Heart left ventricle (tissue), 16 donors: ENCODE results near the gene EVI5L. TPM values are rescaled to one million over a fixed set of nuclear protein-coding genes. Genes with fewer than 3 reads are reported as not detected.

Experiments
- ATAC-seq, 4 donors: fragments of 200-7000 bp; cut with Tn5 transposase; one replicate each; pipeline ENCODE4 v1.9.1; 2020 to 2022; ENCODE audit warnings: moderate library complexity in 4 of 4, mild to moderate bottlenecking in 3 of 4, moderate number of reproducible peaks in 1 of 4
- DNase-seq, 5 donors: peaks; one replicate each; pipeline ENCODE4 v3.0.0-alpha.2; 2020
- H3K27ac ChIP-seq, 12 donors: fragments of 200-600 bp; sonication (generic) in 4 of 12; one replicate each; pipeline versions ENCODE4 v1.5.0 to v1.8.0; 2016 to 2022; ENCODE audit warnings: mild to moderate bottlenecking in 2 of 12
- H3K27me3 ChIP-seq, 9 donors: fragments of 200-600 bp; sonication (generic) in 2 of 9; one replicate each; pipeline versions ENCODE4 v1.5.1 to v1.8.0; 2016 to 2022; ENCODE audit warnings: mild to moderate bottlenecking in 3 of 9
- H3K36me3 ChIP-seq, 9 donors: fragments of 200-600 bp; sonication (generic) in 2 of 9; one replicate each; pipeline versions ENCODE4 v1.5.0 to v1.8.0; 2018 to 2022; ENCODE audit warnings: mild to moderate bottlenecking in 2 of 9
- H3K4me1 ChIP-seq, 12 donors: fragments of 200-600 bp; sonication (generic) in 4 of 12; one replicate each; pipeline versions ENCODE4 v1.5.0 to v1.8.0; 2016 to 2022; ENCODE audit warnings: mild to moderate bottlenecking in 3 of 12
- H3K4me3 ChIP-seq, 12 donors: fragments of 200-600 bp; sonication (generic) in 4 of 12; one replicate each; pipeline versions ENCODE4 v1.5.0 to v1.8.0; 2017 to 2022; ENCODE audit warnings: mild to moderate bottlenecking in 9 of 12, moderate library complexity in 4 of 12
- H3K9me3 ChIP-seq, 12 donors: fragments of 200-600 bp; sonication (generic) in 4 of 12; one replicate each; pipeline versions ENCODE4 v1.5.0 to v1.8.0; 2016 to 2022; ENCODE audit warnings: mild to moderate bottlenecking in 1 of 12
- POLR2A ChIP-seq, 2 donors: fragments of 450-650 bp; IDR thresholded peaks; one replicate each; pipeline ENCODE4 v1.6.1; 2017; ENCODE audit warnings: antibody characterized with exemption in 2 of 2, mild to moderate bottlenecking in 2 of 2, moderate library complexity in 2 of 2
- WGBS, 4 donors: extraction: QIAGEN DNeasy Blood & Tissue Kit in 2 of 4; methylation state at CpG; one replicate each; pipeline versions ENCODE4 v1.1.5 to v1.1.7; 2013 to 2018; 5-methylcytosine and 5-hydroxymethylcytosine counted together
- intact Hi-C, 10 donors: fragments of 100-400 bp; cut with DNase I; formaldehyde crosslinking; loops; one replicate each; pipeline versions ENCODE4 v1.11.1 to v1.14.2; 2022
- polyA plus RNA-seq, 2 donors: library from polyadenylated mRNA; stranded (reverse); fragments of 200-250 nt; gene quantifications; one replicate each; pipeline ENCODE4 v1.2.3, GENCODE V29; 2013
- total RNA-seq, 9 donors: library from RNA; depleted of rRNA in 2 of 9; stranded (reverse); fragments of >200 nt in 2 of 9; fragmentation: NEBNext Ultra II Directional in 3 of 9; extraction: Animal tissue kit (Norgen Biotek cat#: 25700) in 3 of 9; gene quantifications; one replicate each; pipeline versions ENCODE4 v1.1.0 to v1.2.4, GENCODE V29; 2016 to 2023
- TF ChIP-seq, protein P1 (sequence below), 12 donors: fragments of 200-600 bp; sonication (generic) in 4 of 12; IDR thresholded peaks; one replicate each; pipeline versions ENCODE4 v1.5.0 to v1.8.0; 2018 to 2022; ENCODE audit warnings: antibody characterized with exemption in 12 of 12, mild to moderate bottlenecking in 5 of 12
- donor health status: ischemic (EF 13 %, LVEDD 7.1; RV severe dilation, severe dysfunction).
- donor health status: healthy with polysubstance abuse.
- donor health status: DM: no; HTN: yes; CAD: no.
- donor health status: DM: no; HTN: no; CAD: no.
- donor health status: ischemic (EF 25% LVEDD 6.9; RV normal size, moderate dysfunction).
- donor health status: ischemic (EF 25% LVEDD 5.7; RV mildly dilated, moderate dysfunction).
- donor health status: healthy.
- donor health status: DM: yes; HTN: yes; CAD: no.
- donor health status: ischemic (EF 35%, LVEDD 5.7; RV mildly dilated, moderate dysfunction).
- donor health status: nonischemic (EF 11% LVEDD 7.7; RV severe dilation, severe dysfunction).
- donor health status: DM: yes; HTN: yes; CAD: no.
- donor health status: PGD.
- donor health status: ischemic (EF 29% LVEDD 5.4; RV normal size, mild dysfunction).
- donor health status: nonischemic (EF 23%, LVEDD 6.1; RV moderate dilation, normal function).

The EVI5L gene
- total and polyA plus RNA-seq, 11 donors: 18.2 to 41.9 (median 22.1) TPM

DNA sequence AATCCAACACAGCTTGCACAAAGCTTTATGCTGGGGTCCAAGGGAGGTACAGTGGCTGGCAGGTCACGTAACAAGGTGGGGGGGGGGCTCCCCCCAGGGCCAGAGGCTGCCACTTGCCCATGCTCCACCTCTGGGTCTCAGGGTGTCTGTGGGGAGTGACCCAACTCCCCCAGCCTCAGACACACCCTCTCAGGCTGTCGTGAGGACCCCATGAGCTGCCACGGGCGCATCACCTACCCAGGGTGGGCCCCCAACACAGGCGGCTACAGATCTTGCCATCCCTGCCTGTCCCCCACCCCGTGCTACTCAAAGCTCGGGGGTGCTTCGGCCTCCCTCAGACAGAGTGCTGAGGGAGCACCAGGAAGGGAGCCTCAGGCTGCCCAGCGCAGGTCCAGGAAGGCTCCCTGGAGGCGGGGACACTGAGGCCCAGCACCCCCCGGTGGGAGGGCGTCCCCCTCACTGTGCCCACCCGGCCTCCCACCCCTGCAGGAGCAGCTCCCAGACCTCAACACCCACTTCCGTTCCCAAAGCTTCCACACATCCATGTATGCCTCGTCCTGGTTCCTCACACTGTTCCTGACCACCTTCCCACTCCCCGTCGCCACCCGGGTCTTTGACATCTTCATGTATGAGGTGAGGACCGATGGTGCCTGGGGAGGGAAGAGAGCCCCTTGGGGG lies 21.1 kb downstream of the EVI5L start:
- TF ChIP-seq, protein P1, sequence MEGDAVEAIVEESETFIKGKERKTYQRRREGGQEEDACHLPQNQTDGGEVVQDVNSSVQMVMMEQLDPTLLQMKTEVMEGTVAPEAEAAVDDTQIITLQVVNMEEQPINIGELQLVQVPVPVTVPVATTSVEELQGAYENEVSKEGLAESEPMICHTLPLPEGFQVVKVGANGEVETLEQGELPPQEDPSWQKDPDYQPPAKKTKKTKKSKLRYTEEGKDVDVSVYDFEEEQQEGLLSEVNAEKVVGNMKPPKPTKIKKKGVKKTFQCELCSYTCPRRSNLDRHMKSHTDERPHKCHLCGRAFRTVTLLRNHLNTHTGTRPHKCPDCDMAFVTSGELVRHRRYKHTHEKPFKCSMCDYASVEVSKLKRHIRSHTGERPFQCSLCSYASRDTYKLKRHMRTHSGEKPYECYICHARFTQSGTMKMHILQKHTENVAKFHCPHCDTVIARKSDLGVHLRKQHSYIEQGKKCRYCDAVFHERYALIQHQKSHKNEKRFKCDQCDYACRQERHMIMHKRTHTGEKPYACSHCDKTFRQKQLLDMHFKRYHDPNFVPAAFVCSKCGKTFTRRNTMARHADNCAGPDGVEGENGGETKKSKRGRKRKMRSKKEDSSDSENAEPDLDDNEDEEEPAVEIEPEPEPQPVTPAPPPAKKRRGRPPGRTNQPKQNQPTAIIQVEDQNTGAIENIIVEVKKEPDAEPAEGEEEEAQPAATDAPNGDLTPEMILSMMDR (IDR thresholded peaks at IDR 0.05): no peak
- TF ChIP-seq POLR2A (IDR thresholded peaks at IDR 0.05): no peak
- no peaks in the 10 kb centered on the region for H3K27me3 ChIP-seq
- DNase-seq: no peak
- H3K4me1 ChIP-seq: peaks cover 0 to 21% (median 4%) of the 10 kb centered on the region in 12 donors
- intact Hi-C loops: loop anchor here in 6 of 10 donors (5.0 to 10.0 kb wide), 5 partner anchors 51 to 404 kb away; partner anchors contain the start of genes SNAPC2 (in 3 of the 6), MAP2K7 (in 2 of the 6) and CTXN1 (in 1 of the 6)
- H3K36me3 ChIP-seq: peaks cover 0 to 13% (median 0%) of the 10 kb centered on the region in 9 donors
- 90 to 94% (median 93%) methylated on average over 7 to 19 of the region's 19 CpGs for WGBS, 4 donors
- no peak overlapping the region for H3K4me3 ChIP-seq
- H3K27ac ChIP-seq: no peak overlapping the region
- ATAC-seq: no peak
- H3K9me3 ChIP-seq: no peaks in the 10 kb centered on the region

DNA sequence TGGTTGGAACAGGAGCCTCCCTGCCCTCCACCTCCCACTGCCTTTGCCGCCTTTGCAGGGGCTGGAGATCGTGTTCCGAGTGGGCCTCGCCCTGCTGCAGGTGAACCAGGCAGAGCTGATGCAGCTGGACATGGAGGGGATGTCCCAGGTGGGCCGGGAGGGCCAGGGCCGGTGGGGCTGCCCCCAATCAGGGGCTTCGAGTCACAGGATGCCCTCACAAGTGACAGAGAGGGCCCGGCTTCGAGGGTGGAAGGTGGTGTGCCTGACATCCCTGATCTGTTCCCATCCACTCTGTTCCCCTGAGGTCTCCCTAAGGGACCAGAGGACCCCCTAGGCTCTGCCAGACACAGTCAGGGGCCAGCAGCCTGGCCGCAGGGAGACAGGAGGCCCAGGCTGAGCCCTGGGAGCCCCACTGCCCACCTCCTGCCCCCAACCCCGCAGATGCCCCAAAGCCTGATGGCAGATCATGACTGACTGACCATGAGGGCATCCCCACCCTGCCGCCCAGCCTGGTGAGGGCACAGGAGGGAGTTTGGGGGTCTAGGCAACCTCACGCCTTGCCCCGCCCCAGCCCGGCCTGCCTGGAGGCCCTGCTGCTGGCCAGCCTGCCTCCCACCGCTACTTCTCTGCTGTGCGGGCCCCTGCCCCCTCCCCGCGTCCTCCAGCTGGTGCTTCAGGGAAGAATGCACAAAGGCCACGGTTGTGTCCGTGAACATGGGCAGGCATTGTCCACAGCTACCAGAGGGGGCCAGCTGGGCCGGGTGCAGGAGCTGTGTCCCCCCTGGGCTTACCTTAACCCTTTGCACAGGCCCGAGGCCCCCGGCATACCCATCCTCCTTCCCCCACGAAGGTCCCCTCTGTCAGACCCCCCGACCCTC lies 21.8 kb downstream of the EVI5L start:
- 86 to 93% (median 91%) methylated on average over 21 to 26 of the region's 26 CpGs for WGBS, 4 donors
- peaks cover 0 to 21% (median 4%) of the 10 kb centered on the region in 12 donors for H3K4me1 ChIP-seq

DNA sequence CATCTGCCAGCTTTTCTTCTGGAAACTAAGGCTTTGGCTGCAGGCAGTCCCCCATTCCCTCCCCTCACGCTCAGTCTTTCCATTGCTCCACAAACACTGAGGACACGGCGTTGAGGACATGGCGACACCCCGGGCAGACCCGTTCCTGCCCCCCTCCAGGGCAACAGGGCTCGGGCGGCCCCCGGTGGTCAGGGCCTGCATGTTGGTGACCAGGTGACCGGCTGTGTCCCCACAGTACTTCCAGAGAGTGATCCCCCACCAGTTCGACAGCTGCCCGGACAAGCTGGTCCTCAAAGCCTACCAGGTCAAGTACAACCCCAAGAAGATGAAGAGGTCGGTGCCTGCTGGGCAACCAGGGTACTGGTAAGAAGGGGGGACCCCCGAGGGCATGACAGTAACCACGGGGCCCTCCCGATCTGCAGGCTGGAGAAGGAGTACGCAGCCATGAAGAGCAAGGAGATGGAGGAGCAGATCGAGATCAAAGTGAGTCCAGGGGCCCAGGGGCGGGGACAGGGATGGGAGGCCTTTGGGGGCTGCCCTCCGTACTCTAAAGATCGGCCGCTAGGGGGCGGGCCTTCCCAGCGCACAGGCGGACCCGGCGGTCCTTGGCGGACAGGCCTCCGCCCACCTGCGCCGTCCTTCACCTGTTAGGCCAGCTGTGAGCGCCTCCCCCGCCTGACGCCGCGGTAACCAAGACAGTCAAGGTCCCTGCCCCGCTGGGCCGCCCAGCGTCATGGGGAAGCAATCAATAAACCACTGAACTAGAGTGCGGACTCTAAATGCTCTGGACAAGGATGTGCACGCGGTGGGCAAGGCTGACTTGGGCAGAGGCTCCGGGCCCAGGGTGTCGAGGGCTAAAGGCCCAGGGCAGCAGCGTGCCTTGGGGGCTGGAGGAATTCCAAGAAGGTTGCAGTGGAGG lies 23.1 kb downstream of the EVI5L start:
- ATAC-seq (peak; percentile 30 to 66 (median 56)), DNase-seq (peak in 4 of 5 donors; percentile 49 to 64 (median 54))
- no peak for TF ChIP-seq POLR2A (IDR thresholded peaks at IDR 0.05)
- TF ChIP-seq, protein P1 (IDR thresholded peaks at IDR 0.05): peak; percentile 68 to 92 (median 77)
- H3K4me1 ChIP-seq: peaks cover 0 to 21% (median 4%) of the 10 kb centered on the region in 12 donors
- WGBS, 4 donors: 38 to 57% (median 46%) methylated on average over 28 to 45 of the region's 45 CpGs
- intact Hi-C loops: loop anchor here in 6 of 10 donors (2.0 to 10.0 kb wide), 7 partner anchors 49 to 402 kb away; partner anchors contain the start of genes MAP2K7 (in 3 of the 6), SNAPC2 (in 3 of the 6) and CTXN1 (in 1 of the 6)
- no peak overlapping the region for H3K27ac ChIP-seq
- no peaks in the 10 kb centered on the region for H3K9me3 ChIP-seq
- H3K27me3 ChIP-seq: no peaks in the 10 kb centered on the region
- H3K4me3 ChIP-seq: no peak overlapping the region
- H3K36me3 ChIP-seq: peaks cover 0 to 9% (median 0%) of the 10 kb centered on the region in 9 donors

More for the DNA sequence above, 21.8 kb downstream of the EVI5L start:
- Histone ChIP-seq H3K27me3 (no peaks in the 10 kb centered on the region), H3K27ac (no peak overlapping the region), H3K9me3 (no peaks in the 10 kb centered on the region), H3K4me3 (no peak overlapping the region), H3K36me3 (peaks cover 0 to 13% (median 0%) of the 10 kb centered on the region in 9 donors)
- ATAC-seq (no peak), DNase-seq (no peak)
- intact Hi-C loops: loop anchor here in 6 of 10 donors (2.0 to 10.0 kb wide), 7 partner anchors 50 to 403 kb away; partner anchors contain the start of genes MAP2K7 (in 3 of the 6), SNAPC2 (in 3 of the 6) and CTXN1 (in 1 of the 6)
- no peak for TF ChIP-seq POLR2A (IDR thresholded peaks at IDR 0.05)
- TF ChIP-seq, protein P1 (IDR thresholded peaks at IDR 0.05): no peak
